GM10266 (cell line): ENCODE data around the gene LRP1B.
"Not testable (repeated sequence)": the region's sequence is repeated elsewhere in the genome, so short reads cannot be mapped to it uniquely, and the experiment has no call there.

ENCODE experiments used
- DNase-seq: peaks from one replicate; pipeline ENCODE4 v3.0.0; 2012; ENCODE audit errors: extremely low spot score
- CTCF ChIP-seq: IDR thresholded peaks from 2 replicates; pipeline ENCODE4 v1.5.1; 2012; ENCODE audit warnings: mild to moderate bottlenecking, low read depth; ENCODE audit not compliant: control insufficient read depth, insufficient read depth; ENCODE audit errors: missing control alignments

Gene LRP1B

DNA sequence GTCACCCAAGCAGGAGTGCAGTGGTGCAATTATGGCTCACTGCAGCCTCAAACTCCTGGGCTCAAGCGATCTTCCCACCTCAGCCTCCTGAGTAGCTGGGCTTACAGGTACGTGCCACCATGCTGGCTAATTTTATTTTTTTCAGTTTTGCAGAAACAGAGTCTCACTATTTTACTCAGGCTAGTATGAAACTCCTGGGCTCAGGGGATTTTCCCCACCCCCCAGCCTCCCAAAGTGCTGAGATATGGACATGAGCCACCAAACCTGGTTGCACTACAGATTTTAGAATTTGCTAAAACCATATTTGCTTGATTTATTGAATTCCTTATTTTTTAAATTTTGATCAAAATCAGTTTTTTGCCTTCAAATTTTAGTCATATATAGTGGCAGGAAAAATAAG is 1553.4 kb downstream of the LRP1B start:
- TF ChIP-seq CTCF: no peak
- DNase-seq: no peak

- DNase-seq: no peak
- no peak for TF ChIP-seq CTCF
Measured at GRCh38 chr2:140567734-140568133, 1563.1 kb downstream of the LRP1B start.

- no peak for TF ChIP-seq CTCF
- no peak for DNase-seq
Measured at GRCh38 chr2:140565756-140566155, 1565.1 kb downstream of the LRP1B start.

DNA sequence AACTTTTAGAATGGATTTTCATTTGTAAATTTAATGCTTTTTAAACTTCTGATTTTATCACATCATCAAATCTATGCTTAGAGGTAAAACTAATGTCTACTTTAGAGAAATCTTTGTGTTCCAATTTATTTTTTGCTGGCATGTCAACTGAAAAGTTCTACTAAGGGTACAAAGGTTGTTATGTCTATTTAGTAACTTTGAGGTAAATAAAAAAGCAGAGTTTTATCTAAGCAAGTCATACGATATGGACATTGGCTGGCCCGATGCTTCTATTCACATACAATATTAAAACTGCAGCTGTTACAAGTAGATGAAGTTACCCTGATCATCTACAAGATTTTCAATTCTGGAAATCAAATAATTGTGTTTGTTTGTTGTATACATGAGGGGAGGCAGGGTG is 1575.1 kb downstream of the LRP1B start:
- no peak for TF ChIP-seq CTCF
- DNase-seq: no peak

DNA sequence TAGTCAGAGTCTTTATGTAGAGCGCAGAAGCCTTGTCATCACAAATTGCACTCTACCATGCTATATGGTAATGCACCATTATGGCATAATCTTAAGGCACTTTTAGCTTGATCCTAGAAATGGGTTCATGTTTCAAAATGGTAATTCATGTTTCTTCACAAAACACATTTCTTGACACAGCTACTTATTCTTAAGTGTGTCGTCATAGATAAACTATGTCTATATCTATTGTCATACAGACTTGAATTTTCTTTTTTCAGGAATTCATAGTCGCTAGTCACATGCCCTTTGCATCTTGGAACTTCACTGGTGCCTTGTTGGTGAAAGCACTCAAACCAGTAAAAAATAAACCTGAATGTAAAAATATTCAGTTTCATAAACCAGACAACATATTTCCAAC is 1578.2 kb downstream of the LRP1B start:
- no peak for TF ChIP-seq CTCF
- no peak for DNase-seq

DNA sequence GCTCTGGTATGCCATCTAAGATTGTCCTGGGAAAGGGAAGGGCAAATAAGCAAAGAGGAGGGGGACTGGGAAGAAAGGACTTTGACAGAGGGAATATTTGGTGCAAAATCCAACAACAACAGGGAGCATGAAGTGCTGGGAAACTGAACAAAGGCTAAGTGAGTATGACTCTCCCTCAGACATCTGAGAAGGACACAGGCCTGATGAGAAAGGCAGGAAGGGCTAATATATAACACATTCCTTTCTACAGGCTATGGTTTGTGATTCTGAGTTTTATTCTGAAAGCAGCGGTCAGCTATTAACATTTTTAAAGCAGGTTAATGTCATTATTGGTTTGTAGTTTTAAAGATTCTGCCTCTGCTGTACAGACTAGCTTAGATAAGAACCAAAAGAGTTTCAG is 1579.5 kb downstream of the LRP1B start:
- no peak for TF ChIP-seq CTCF
- DNase-seq: no peak

GRCh38 chr2:140550821-140551220 is 1580.0 kb downstream of the LRP1B start:
- no peak for DNase-seq
- TF ChIP-seq CTCF: no peak

- DNase-seq: not testable (repeated sequence)
Measured at GRCh38 chr2:140544769-140545168, 1586.0 kb downstream of the LRP1B start.
